Activated CD4-positive, alpha-beta T cell treated with anti-CD3 and anti-CD28 coated beads, Interleukin-2, Interleukin-6, amounts not matched to agents 100 ng/mL and 50 ng/mL, durations not matched to agents 16 hours and 8 hours (primary cell): ENCODE data around the gene RPA1.

Source experiments
- DNase-seq: peaks from one replicate; pipeline ENCODE4 v3.0.0-alpha.2; 2020

RPA1 gene

DNA sequence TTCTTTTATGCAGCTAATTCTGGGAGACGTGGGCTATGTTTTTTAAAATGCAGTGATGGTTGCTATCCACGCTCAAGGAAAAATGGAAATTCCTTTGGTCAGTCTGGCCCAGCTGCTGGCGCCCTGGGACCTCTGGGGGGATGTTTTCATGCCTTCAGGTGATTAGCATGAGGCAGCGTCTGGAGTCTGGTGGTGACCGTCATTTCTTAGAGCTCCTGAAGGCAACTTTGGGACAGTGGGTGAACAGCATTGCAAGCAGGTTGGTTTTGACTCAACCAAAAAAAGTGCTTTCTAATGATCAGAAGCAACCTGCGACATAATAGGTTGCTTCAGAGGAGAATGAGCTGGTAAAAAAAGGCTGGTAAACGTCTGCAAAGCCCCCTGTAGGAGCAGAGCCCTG, 82.3 kb downstream of the RPA1 start:
- no peak for DNase-seq

DNA sequence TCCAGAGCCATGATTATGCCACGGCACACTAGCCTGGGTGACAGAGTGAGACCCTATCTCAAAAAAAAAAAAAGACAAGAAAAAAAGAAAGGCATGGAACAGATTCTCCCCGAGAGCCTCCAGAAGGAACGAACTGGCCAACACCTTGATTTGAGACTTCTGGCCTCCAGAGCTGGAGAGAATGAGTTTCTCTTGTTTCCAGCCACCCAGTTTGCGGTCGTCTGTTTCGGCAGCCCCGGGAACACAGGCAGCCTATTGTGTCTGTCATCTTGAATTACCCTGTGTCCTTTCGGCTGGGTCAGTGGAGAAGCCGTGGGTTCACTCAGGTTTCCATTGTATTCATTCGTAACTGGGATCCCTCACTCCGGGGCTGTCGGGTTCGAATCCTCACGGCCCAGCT, 83.9 kb downstream of the RPA1 start:
- DNase-seq, result no peak

DNA sequence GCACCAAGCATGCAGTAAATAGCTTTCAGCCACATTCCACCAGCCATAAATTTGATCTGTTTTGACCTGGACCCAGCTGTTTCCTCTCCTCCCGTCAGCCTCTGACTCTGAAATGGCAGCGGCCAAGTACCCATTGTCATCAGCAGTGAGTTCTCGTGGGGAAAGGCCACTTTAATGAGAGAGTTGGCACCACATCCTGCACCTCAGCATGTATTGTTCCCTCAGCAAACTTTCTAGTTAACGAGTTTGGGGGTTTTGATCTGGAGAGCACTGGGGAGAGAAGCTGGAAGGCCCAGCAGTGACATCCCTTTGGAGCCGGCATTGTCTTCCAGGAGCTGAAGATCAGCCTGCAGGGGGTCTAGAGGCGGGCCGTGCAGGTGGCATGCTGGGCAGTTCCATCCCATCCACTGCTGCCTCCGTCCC, 84.9 kb downstream of the RPA1 start:
- DNase-seq, result no peak

DNA sequence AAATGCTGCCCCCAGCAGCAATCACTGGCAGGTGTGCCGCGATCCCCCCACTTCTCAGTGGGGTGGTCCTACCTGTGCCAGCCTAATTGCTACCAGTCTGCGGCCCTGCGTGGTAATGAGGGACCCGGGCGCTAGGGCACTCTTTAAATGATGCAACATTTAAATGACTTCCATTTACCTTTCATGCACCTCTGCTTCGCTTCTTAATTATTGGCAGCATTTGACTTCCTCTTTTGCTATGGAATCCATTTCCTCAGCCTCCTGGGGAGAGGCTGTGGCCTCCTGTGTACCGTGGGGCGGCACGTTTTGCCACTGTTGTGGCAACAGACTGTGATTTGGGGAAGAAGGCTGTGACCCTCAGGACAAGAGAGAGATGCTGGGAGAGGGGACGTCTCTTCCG, 86.1 kb downstream of the RPA1 start:
- DNase-seq, result no peak

DNA sequence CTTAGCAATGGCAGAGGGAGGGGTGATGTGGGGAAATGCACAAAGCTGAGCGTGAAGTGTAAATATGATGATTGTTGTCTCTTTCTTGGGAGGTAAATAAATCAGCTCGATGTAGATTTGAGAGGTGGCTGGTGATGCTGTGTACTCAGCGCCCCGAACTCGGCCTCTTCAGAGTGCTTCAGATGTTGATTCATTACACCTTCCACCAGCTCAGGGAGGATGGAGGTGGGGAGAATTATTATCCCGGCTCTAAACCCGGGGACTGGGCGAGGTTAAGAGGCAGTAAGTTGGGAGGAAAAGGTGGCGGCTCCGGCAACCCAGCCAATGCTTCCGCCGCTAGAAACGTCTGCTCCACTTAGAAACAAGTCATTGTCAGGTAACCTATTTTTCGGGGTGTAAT, 86.5 kb downstream of the RPA1 start:
- no peak for DNase-seq

DNA sequence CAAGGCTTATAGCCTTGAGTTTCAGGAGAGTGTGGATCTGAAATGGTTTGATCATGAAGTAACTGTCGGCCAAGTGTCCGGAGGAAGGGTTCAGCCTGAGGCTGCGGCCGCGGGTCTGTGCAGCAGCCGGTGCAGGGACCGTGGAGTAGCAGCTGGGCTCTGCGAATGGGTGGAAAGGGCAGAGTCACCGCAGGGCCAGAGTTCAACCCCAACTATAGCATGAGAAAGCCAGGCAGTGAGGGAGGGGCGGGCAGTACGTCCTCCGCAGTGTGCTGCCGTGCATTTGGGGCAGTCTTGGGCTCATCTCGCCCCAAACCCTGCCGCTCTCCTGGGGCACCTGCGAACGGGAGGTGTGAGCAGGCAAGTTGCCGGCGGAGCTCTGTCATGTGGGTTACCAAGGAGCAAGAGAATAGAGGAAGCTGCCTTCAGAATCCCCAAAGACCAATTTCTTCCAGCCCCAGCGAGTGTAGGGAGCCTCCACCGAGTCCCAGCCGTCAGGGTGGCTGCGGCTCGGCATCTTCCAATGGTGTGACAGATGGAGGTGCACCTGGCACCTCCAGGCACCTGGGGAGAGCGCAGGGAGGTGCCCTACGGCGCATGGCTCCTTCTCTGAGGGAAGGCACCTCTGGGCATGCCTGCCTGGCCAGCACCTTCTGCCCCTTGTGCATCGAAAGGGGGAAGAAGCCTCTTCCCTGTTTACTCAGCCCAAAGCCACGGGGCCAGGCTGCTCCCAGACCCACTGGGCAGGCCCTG, 87.3 kb downstream of the RPA1 start:
- DNase-seq, result no peak

DNA sequence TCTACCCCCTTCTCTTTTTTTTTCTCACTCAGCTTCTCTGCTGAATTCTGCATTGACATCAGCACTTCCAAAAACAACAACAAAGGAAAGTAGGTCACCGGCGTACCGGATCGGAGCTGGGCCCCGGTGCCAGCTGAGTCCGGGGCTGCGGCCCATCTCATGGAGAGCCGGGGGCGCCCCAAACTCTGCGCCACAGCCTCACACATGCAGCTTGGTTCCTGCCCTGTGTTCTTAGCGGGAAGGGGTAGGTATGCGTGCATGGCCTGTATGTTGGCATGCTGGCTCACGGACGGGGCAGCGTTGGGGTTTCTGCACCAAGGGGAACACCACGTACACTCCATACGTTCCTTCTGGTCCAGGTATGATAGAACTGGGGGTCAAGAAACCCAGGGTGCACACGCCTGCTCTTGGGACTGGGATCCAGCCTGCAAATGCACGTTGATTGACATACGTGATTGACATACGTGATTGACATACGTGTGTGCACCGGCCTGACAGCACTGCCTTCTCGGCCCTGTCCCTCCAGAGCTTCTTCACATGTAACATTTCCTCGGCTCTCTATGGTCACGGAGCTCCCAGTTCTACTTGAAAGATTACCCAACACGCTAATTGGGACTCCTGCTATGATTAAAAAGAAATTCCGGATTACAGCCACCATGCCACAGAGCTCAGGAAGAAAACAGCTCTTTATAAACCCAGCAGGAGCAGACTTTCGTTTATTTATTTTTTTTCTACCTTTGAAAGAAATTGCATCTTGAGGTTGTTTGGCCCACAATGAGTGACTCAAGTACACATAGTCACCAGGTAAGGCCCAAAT, 88.7 kb downstream of the RPA1 start:
- no peak for DNase-seq

DNA sequence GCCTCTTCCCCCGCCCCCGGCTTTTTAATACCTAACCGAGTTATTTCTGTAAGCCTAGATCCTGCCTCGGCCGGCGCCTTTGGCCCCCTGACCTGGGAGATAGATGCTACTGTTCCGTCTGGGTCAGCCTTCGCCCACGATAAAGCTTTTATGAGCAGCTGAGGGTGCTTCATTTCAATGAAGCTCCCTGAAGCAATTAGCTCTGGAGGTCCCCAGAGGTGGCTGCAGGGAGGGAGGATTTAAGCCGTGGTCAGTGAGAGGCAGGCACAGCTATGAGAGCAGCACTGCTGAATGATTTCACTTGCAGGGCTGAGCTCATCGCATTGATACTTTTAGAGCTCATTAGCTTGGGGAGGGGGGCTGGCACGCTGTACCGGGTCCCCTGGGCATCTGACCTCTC, 89.4 kb downstream of the RPA1 start:
- no peak for DNase-seq

DNA sequence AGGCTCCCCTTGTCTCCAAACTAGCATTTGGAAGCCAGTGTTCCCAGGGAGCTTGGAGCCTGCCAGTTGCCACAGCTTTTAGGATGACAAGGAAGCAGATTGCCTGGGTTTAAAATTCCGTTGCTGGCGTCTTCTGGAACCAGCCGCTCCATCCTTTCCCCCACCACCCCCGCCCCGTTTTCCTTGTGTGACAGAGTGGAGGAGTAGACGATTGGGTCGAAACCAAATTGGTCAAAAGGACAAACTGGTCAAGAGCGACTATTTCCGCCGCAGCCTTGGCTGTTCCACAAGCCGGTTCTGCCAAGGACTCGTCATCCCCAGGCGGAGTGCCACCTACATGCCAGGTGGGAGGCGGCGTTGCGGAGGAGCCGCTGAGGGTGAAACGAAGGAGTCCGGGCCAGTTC, 91.1 kb downstream of the RPA1 start:
- no peak for DNase-seq

DNA sequence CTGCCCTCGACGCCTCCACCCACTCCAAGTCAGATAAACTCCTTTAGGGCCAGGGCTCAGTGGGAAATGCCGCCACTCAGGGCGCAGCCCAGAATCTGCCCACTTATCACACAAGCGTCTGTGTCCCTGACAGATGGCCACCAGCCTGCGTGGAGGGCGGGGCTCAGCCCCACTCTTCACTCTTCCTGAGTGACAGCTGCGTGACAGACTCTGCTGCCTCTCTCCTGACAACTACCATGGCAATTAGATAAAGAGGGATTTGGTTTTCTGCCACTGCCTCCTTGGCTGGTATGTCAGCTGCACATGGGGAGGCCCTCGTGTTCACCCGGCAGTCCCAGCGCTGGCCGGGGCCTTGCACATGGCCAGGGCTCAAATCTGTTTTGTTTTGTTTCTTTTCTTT, 99.2 kb downstream of the RPA1 start:
- DNase-seq, result no peak

DNA sequence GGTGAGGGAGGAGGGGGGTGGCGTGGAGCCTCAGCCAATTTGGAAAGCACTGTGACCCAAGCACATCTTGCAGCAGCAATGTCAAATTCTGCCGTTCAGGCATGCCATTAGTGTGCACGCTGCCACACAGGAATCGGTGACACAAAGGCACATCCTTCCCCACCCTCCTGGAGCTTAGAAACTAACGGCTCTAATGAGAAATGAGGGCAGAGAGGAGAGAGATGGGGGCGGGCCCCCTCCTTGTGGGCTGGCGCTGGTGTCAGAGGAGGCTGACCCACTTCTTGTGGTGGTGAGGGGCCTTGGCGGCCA, 100.5 kb downstream of the RPA1 start:
- no peak for DNase-seq

DNA sequence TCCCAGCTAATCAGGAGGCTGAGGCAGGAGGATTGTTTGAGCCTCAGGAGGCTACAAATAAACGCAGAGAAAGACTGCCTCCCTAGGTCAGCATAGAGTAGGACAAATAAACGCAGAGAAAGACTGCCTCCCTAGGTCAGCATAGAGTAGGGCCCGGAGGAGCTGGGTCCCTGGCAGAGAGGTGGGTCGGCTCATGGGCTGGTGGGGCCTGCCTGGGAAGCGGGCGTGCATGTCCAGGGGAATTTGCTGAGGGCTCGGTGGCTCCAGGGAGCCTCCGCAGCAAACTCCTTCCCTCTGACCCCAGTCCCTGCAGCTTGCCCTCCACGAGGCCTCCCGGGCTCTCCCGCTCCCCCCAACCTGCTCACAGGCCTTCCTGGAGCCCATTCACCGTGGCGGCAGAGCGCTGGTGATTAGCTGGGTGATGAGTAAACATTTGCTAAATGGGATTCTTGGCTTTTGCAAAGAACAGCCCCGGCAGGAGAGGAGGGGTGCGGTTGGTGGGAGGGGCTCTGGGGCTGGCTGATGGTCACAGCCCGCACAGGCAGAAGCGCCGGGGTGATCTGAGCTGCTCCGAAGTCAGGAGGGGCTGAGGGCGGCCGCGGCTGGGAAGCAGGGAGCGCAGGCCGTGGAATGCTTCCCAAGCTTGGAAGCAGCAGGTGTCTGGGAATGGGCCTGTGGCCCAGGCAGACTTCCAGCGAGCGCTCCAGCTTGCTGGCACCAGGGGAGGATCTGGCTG, 102.2 kb downstream of the RPA1 start:
- no peak for DNase-seq

DNA sequence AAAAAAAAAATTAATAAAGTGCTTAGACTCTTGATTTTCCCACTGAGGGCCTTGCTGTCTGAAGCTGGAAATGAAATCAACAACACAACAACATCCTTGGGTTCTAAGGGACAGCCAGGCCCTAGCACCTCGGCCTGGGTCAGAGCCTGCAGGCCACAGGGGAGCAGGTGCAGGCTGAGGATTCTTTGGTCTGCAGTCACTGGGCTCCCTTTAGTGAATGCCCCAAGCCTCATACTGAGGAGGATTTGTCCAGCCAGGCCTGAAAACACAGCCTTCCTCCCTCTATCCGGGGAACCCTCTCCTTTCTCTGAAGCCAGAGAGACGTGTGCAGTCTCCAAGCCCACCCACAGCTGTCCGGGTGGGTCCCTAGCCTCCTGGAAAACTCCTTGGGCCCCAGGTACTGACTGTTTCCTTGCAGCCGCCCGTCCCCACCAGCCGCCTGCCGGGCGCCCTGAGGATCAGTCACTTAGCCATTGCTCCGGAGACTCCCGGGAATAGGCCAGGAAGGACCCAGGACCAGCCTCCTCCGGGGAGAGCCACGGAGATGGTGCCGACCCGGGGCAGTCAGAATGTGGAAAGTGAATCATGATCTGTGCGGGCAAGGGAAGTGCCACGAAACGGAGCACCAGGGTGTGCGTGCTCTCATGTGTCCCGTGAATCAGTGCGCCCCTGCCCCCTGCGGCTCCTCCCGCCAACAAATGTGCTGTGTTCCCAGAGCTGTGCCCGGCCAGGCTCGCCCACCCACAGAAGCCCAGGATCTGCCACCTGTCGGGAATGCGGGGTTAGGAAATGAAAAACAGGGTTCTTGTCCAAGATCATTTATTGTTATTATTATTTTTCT, 104.3 kb downstream of the RPA1 start:
- no peak for DNase-seq

DNA sequence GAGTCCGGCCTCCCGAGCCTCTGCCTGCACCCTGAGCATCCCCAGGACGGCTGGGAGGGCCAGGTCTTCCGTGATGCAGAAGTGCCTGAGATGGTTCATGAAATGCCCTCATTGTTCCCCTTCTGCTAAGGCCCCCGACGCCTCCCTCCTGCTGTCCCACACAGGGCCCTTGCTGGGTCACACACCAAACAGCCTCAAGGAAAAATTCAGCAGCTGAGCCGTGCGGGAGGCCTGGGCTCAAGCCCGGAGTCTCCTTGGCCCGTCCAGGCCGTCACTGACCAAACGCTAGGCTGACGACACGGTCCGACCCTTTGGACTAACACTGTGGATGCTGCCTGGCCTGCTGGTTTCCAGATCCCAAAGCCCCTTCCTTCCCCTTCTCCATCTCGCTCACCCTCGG, 105.1 kb downstream of the RPA1 start:
- no peak for DNase-seq

DNA sequence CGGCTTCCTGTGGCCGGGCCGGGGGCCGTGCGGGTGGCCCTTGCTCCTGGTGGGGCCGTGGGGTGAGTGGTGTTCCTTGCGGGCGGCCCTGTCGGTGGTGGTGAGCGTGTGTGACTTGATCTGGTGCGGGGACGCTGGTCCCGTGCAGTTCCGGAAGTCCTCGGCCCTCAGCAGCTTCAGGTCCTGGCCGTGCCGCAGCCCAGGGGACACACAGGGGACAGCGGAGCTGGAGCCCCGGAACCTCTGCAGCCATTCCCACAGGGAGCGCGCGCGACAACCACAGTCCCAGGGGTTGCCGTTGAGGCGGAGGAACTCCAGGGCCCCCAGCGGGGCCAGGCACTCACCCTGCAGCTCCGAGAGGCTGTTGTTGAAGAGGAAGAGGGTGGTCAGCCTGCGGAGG, 107.0 kb downstream of the RPA1 start:
- no peak for DNase-seq

DNA sequence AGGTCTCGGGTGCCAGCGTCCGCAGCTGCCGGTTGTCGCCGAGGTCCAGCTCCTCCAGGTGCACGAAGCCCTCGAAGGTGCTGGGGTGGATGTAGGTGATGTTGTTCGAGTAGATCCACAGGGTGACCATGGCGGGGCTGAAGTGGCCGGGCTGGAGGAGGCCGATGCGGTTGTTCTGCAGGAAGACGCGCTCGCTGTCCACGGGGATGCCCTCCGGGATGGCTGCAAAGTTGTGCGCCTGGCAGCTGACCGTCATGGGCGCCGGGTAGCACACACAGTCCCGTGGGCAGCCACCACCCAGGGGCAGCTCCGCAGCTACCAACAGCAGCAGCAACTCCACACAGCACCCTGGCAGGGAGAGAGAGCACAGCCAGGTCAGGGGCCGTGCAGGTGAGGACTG, 107.7 kb downstream of the RPA1 start:
- no peak for DNase-seq

DNA sequence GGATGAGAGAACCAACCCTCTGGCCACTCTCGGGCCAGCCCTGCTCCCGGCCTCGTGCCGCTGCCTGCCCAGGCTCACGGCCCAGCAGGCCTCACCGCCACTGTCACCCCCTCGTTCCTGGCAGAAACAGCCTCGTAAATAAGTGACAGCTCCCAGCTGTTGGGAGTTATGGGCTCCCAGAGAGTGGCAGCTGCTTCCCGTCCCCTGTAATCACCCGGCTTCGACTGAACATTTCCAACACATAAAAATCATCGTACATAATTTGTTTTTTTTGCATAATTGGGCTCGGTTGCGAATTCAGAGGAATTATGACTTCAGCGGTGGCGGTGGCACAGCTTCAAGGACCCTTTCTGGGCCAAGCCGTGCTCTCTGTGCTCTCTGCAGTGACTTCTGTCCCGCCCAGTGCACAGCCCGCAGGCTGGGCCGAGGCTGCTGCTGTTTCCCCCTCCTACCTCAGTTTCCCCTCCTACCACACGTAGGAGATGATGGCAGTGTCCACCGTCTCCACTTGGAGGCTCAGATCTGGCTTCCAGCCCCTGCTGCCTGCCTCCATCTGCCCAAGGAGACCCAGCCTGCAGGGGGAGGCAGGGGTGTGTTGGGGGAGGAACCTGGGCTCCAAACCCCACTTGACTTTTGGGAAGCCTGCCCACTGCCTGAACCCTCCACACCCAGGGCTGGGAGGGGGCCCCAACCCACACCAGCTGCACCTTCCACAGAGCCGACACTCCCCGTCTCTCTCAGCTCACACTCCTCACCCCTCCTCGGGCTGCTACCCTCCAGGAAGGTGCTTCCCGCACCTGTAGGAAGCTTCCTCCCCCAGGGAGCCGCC, 110.4 kb downstream of the RPA1 start:
- DNase-seq, result no peak

DNA sequence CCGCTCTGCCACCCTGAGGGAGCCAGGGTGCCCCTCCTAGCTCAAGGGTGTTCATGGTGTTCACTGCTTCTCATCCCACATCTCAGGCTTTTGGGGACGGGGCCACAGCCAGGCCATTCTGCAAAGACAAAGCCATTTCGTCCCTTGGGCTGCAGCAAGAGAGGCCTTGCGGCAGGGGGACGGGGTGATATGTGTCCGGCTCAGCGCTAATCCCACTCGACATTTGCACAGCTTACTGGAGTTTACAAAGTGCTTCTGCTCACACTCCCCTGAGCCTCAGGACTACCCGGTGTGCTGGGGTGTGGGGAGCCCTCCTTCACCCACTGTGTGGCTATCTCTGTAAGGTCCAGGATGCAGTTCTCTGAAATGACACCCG, 111.0 kb downstream of the RPA1 start:
- no peak for DNase-seq

DNA sequence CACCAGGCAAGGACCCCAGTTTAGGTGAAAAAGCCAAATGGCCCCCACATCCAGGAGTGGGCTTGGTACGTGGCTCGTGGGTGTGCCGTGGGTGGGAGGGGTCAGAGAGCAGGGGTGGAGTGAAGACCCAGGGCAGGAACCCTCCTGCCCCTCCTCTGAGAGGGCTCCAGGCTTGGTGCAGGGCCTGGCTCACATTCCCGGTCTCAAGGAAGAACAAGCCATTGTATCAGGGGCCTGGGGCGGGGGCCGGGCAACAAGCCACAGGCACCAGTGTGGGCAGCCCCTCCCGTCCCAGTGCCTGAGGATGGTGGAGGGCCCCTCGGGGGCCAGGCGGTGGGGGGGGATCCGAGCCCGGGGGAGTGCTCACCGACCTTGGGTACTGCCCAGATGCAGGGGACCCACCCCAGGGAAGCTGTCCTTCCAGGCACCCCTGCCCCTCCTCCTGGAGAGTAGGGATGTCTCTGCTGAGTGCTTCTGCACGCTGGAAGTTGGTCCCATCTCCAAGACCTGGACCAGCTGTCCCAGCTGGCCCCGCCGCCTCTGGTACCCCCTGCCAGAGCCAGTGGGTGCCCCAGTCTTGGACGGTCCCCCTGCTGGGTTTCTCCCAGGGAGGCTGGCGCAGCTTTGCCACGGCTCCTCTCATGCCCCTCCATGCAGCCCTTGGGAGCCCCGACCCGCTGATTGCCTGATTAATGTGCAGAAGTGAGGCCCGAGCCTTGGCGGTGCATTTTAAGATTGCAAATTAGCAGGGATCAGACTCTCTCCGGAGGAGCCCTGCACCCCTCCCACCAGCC, 111.7 kb downstream of the RPA1 start:
- DNase-seq, result no peak

DNA sequence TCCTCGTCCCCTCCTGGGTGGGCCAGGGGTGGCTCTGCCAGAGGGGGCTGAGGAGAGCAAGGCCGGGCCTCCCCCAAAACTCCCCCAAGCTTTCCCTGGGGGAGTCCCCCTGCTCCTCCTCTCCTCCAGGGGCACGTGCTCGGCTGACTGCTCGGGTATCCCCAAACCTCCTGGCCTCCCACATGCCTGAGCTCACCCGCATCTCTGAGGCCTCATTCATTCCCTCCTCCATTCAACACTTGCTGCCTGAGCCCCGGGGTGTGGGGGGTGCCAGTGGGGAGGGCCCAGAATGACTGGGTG, 112.2 kb downstream of the RPA1 start:
- DNase-seq, result no peak

DNA sequence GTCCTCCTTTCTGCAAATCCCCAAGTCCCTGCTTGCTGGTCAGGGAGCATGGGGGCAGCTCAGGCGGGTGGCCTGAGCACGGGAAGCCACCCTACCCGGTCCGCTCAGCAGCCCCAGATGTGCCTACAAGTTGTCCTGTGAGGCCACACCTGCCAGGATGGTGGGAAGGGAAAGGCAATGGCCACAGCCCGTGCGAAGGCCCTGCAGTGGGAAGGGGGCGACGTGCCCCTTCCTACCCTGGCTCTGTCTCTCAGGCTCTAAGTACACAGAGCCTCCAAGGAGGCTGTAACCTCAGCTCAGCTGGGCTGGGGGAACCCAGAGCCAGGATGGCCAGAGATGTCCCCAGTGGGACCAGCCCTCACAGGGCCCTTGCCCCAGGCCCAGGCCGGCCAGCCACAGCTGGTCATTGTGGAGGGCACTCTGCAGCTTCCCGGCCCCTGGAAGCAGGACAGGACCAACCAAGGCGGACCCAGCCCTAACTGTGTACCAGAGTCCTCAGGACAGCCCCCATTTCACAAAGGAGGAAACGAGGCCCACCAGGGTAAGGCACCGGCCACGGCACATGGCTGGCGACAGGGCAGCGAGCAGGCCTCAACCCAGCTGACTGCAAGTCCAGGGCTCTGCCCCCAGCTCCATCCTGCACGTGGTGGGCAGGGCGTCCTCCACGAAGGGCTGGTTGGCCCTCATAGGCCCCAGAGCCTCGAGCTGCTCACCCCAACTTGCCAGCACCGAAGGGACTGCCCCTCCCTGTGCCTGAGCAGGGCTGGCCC, 113.0 kb downstream of the RPA1 start:
- DNase-seq, result no peak
